Stimulated activated CD4-positive, alpha-beta T cell treated with anti-CD3 and anti-CD28 coated beads, TNF-alpha, amount 100 ng/mL, for 4 hours (primary cell): ENCODE results near the gene TBC1D19.

ENCODE experiments used
- DNase-seq, 3 experiments: peaks; one replicate each; pipeline ENCODE4 v3.0.0-alpha.2; 2020; ENCODE audit warnings: low read depth in 3 of 3

Gene TBC1D19

DNA sequence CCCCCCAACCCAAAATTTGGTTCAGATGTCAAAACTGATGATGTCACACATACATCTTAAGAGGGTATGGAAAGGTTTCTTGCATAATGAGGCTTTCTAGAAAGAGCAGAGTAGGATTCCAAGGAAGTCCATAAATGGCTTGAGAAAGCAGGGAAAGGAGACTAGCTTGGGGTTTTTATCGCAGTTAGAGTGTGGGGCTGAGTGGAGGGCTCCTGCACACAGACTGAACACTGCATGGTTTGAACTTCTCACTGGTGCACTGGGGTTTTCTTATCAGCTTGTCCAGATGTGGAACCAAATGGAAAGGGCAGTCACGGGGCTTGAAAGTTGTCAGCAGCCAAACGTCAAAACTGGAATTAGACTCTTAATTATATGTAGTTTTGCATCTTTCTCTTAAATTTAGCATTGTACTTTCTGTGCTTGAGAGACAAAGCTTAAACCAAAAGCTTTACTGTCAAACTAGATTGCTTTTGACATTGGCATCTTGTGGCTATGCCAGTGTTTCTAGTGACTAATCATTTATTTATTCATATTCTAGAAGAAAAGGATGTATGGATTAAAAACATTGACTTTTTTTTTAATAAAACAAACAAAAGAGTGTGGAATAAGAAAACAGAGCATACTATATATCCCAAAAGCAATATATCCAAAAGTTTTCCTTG lies 198.4 kb downstream of the TBC1D19 start:
- no peak for DNase-seq

DNA sequence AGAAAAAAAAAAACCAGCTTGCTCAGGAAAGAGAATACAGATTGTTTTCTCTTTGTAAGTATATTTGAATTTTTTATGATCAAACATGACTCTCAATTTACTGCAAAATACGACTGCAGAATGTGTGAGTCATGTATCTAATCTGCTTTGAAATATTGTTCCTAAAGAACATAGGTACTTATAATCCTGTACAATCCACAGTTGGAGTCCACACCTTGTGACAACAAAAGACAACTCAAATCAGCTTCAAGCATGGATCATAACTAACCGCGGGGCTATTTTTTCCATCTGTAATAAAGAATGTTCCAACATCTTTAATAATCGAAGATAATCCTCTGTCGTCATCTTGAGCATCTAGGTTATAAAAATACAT lies 198.9 kb downstream of the TBC1D19 start:
- DNase-seq = no peak

- no peak for DNase-seq
Observed at GRCh38 chr4:26784207-26784865, 200.5 kb downstream of the TBC1D19 start.

DNA sequence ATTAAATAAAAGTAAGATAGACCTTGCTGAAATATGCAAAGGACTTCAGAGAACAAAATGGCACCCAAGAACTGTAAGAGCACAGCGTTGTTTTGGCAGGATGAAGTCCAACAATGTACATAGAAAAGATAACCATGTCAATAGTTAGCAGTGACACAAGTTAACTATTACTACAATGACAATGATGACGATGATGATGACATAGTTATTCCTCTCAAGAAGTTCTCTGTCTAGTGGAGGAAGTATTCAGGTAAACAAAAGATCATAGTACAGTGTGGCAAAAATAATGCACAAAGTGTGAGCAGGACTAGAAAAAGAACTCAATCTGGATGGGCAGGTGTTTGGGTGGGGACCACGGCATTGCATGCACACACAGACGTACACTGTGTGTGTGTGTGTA lies 201.4 kb downstream of the TBC1D19 start:
- DNase-seq = no peak

GRCh38 chr4:26785810-26786209 lies 201.9 kb downstream of the TBC1D19 start:
- no peak for DNase-seq

DNA sequence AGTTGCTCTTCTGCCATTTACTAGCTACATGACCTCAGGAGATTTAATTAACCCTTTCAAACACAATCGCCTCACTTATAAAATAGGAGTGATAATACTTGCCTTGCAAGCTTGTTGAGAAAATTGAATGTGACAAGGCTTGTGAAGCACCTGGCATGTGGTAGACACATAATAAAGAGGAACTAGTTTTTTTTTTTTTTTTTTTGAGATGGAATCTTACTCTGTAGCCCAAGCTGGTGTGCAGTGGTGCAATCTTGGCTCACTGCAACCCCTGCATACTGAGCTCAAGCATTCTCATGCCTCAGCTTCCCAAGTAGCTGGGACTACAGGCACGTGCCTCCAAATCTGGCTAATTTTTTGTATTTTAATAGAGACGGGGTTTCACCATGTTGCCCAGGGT lies 203.0 kb downstream of the TBC1D19 start:
- DNase-seq = no peak

DNA sequence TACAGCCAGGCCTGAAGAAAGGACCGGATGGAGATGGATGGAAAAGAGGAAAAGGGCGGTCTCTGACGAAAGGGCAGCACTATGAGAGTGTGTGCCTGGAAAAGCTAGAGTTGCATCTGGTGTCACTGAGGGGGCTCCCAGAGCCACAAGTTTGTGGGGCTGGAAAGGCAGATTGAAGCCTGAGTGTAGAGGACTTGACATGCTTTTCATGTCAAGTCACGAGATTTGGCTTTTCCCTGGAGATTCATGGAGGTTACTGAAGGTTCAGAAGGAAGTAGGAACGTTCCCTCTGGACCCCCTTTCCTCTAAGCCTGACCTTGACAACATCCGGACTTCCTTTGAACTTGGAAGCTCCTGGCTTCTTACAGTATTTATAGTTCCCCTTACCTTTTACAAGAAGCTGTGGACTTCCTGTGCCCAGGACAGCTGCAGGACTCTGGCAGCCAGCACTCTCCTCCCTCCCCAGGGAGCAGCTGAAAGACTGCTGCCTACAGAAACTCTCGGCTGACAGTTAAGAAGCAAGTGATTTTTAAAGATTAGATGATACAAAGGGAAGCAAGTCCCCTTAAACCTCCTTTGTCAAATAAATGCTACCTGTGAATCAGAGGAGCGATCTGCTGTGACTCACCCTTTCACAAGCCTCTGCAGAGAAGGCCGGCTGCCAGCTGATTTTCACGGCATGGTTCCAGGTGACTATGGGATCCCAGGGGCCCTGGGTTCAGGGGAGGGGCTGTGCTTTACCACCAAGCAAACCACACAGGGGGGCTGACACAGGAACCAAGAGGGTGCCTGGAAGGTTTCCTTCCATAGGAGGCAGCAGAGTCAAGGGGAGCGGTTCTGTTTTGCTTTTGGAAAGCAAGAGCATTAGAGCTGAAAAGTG lies 203.8 kb downstream of the TBC1D19 start:
- DNase-seq = no peak

GRCh38 chr4:26788341-26788733 lies 204.5 kb downstream of the TBC1D19 start:
- no peak for DNase-seq

DNA sequence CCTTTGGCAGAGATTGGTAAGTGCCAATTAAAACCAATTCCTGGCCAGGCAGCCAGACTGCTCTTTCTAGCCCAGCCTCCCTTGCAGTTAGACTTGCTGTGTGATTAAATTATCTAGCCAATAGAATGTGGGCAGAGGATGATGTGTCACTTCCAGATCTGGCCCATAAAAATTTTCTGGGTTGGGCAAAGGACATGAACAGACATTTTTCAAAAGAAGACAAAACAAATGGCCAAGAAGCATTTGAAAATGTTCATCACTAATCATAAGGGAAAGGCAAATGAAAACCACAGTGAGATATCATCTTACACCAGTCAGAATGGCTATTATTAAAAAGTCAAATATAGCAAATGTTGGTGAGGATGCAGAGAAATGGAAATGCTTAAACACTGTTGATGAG lies 205.3 kb downstream of the TBC1D19 start:
- DNase-seq = no peak

GRCh38 chr4:26791346-26791745 lies 207.5 kb downstream of the TBC1D19 start:
- no peak for DNase-seq

- DNase-seq = no peak
Observed at GRCh38 chr4:26792639-26793038, 208.8 kb downstream of the TBC1D19 start.

- no peak for DNase-seq
Observed at GRCh38 chr4:26793735-26794134, 209.9 kb downstream of the TBC1D19 start.

- no peak for DNase-seq
Observed at GRCh38 chr4:26796081-26796480, 212.2 kb downstream of the TBC1D19 start.

DNA sequence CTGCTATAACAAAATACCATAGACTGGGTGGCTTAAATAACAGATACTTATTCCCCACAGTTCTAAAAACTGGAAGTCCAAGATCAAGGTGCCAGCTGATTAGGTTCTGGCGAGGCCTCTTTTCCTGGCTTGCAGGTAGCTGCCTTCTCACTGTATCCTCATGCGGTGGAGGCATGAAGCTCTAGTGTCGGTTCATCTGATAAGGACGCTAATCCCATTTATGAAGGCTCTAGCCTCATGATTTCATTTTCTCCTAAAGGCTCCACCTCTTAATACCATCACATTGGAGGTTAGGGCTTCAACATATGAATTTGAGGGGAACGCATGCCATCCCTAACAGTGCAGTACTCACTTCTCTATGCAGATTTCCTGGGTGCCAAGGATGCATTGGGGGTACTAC lies 218.9 kb downstream of the TBC1D19 start:
- no peak for DNase-seq

DNA sequence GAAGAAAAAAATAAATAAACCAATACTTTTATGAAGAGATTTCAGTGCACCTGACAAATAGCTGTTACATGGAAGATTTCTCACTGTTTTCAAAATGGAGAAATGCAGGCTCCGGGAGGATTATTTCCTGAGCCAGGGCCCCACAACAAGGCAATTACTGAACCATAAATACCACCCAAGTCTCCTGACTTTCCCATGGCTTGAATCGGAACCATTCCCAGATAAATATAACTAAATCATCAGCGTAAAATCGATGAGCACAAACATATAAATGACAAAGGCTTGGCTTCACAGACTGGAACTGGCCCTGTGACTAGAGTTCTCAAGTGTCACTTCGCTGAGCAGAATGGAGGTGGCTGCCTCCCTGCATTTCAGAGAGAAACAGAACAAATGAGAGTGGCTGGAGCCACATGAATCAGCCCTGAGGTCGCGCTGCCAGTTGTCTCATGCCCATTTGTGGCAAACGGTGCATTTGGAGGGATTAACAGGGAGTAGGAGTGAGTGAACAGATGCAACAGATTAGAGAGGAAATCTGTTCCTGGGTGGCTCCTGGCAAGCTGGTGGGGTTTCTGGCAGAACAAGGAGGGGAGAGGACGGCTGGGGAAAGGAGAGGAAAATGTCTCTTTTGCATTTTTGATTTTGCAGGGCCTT lies 219.5 kb downstream of the TBC1D19 start:
- DNase-seq = no peak

DNA sequence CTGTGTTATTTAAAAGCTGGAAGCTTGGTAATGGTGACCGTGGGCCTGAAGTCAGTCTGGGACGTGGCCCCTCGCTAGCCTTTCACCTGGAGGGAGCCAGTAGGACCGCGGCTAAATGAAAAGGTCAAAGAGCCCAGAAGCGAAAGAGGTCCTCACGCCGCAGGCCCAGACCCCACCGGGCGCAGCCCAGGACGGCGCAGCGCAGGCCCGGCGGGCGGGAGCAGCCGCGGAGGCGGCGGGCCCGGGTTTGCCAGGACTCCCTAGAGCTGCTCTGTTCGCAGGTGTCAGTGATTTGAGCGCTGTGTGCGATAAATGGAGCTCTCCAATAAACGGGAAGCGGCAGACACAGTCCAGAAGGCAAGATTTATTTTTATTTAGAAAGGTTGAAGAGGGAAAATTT lies 220.6 kb downstream of the TBC1D19 start:
- no peak for DNase-seq

- DNase-seq = no peak
Observed at GRCh38 chr4:26804925-26805324, 221.0 kb downstream of the TBC1D19 start.
